ENCODE data around the gene CLASP1. TPM values are rescaled to one million over a fixed set of nuclear protein-coding genes. Genes with fewer than 3 reads are reported as not detected.

The CLASP1 gene
- total and polyA plus RNA-seq, 2 of the 8 experiments (the other 6 are each of a cell fraction or from before 2014, with no cell fraction given): 7.3 to 53.9 TPM

- TF ChIP-seq SIRT6 (IDR thresholded peaks at IDR 0.05; ENCODE audit: low read length) (no peak), SAP30 (IDR thresholded peaks at IDR 0.05; ENCODE audit: insufficient read depth, insufficient replicate concordance, low read length) (no peak), RFX5 (IDR thresholded peaks at IDR 0.05; ENCODE audit: borderline replicate concordance, low read depth, low read length) (no peak), NRF1 (IDR thresholded peaks at IDR 0.05; ENCODE audit: low read depth, low read length) (no peak)
- no peaks in the 10 kb centered on the region for H3K4me1 ChIP-seq (replicated peaks in 1 of 4; ENCODE audit: control insufficient read depth in 3 of 4, insufficient read depth in 4 of 4, low read length in 3 of 4)
- FAIRE-seq: no peak
Observed at GRCh38 chr2:121520641-121520994, 128.6 kb downstream of the CLASP1 start.

More at GRCh38 chr2:121520641-121520994, 128.6 kb downstream of the CLASP1 start:
- Histone ChIP-seq H3K9me3 (ENCODE audit: insufficient read depth in 2 of 2, low read depth in 1 of 2, low read length in 1 of 2) (no peaks in the 10 kb centered on the region), H2BK12ac (ENCODE audit: low read depth, low read length) (no peak overlapping the region), H3K4me3 (ENCODE audit: extremely low read depth in 1 of 4, insufficient read depth in 2 of 4, low read depth in 3 of 4, low read length in 4 of 4) (no peak overlapping the region), H3K4ac (replicated peaks; ENCODE audit: insufficient read length, low read depth, low read length) (no peak overlapping the region), H2BK20ac (ENCODE audit: low read length) (no peak overlapping the region), H3K9ac (replicated peaks in 1 of 4; ENCODE audit: extremely low read depth in 1 of 4, low read depth in 3 of 4, low read length in 3 of 4) (no peak overlapping the region), H2BK120ac (replicated peaks; ENCODE audit: low read depth, low read length) (no peak overlapping the region), H2BK5ac (ENCODE audit: low read depth, low read length) (no peak overlapping the region), H3K18ac (ENCODE audit: extremely low read depth, low read length) (no peak overlapping the region), H3K27me3 (replicated peaks in 1 of 4; ENCODE audit: control insufficient read depth in 3 of 4, extremely low read depth in 1 of 4, insufficient read depth in 3 of 4, low read length in 3 of 4) (no peaks in the 10 kb centered on the region), H4K20me1 (replicated peaks in 1 of 2; ENCODE audit: control insufficient read depth in 1 of 2, insufficient read depth in 2 of 2, low read length in 2 of 2) (peaks cover 0 to 4% of the 10 kb centered on the region in 2 experiments), H3K36me3 (ENCODE audit: control insufficient read depth in 2 of 4, insufficient read depth in 4 of 4, low read length in 3 of 4) (peaks cover 0 to 10% (median 5%) of the 10 kb centered on the region in 4 experiments; a peak in 3 of 8 replicates), H2AFZ (ENCODE audit: low read length) (no peak overlapping the region), H3K23me2 (ENCODE audit: low read depth, low read length) (no peaks in the 10 kb centered on the region), H3K14ac (ENCODE audit: insufficient read length) (no peak overlapping the region), H4K8ac (ENCODE audit: extremely low read depth, insufficient read depth, low read length) (no peak overlapping the region), H3K4me2 (ENCODE audit: insufficient read depth in 1 of 2, low read depth in 2 of 2, low read length in 2 of 2) (no peak overlapping the region), H3K56ac (replicated peaks; ENCODE audit: insufficient read length, low read depth, low read length) (no peak overlapping the region), H4K91ac (replicated peaks; ENCODE audit: insufficient read length, low read length) (no peak overlapping the region), H3K79me2 (ENCODE audit: control insufficient read depth in 1 of 2, insufficient read depth in 2 of 2, low read length in 2 of 2) (0 out of 4 replicates have a peak, but pooled peaks cover 0 to 3% of the 10 kb centered on the region in 2 experiments), H2BK15ac (ENCODE audit: low read length) (no peak overlapping the region), H2AK5ac (ENCODE audit: low read depth, low read length) (no peak overlapping the region), H3K23ac (ENCODE audit: insufficient read length) (no peak overlapping the region), H3K79me1 (ENCODE audit: low read depth, low read length) (no peaks in the 10 kb centered on the region; the same call in 1 of the 2 replicates), H3K27ac (ENCODE audit: low read depth, low read length) (no peak overlapping the region), H4K5ac (ENCODE audit: insufficient read length, low read depth, low read length) (no peak overlapping the region)
- WGBS, 2 experiments (ENCODE audit: extremely low coverage in 1 of 2, insufficient coverage in 1 of 2, insufficient read length in 1 of 2, insufficient replicate concordance in 2 of 2, low coverage in 1 of 2, low lambda C conversion rate in 2 of 2, missing lambda C conversion rate in 1 of 2): 89% methylated on average over 3 of the region's 3 CpGs; no CpG with 5 or more reads in 1 of the 2 experiments
- no peak for DNase-seq (ENCODE audit: low read depth in 1 of 2, low spot score in 2 of 2)
- ChIA-PET POLR2A (ENCODE audit: partially characterized antibody) (interaction anchor here (2.0 to 2.1 kb wide), 2 partner anchors 9 to 11 kb away, joined by 7 to 10 read pairs; partner anchors contain the start of gene RNU4ATAC), CTCF (ENCODE audit: partially characterized antibody) (no interaction called here)

Measured in H1 (cell line).